Stimulated activated CD8-positive, alpha-beta memory T cell treated with anti-CD3 and anti-CD28 coated beads, Interleukin-12 subunit alpha, Interleukin-12 subunit beta, amount 100 ng/mL, for 24 hours (primary cell): ENCODE measurements around the gene ITGA3.
A peak's percentile ranks its signal among the peaks of the same experiment; 100 is the strongest.

Experiments used
- DNase-seq: peaks from one replicate; pipeline ENCODE4 v3.0.0-alpha.2; 2020; ENCODE audit errors: extremely low read depth

Gene ITGA3

DNA sequence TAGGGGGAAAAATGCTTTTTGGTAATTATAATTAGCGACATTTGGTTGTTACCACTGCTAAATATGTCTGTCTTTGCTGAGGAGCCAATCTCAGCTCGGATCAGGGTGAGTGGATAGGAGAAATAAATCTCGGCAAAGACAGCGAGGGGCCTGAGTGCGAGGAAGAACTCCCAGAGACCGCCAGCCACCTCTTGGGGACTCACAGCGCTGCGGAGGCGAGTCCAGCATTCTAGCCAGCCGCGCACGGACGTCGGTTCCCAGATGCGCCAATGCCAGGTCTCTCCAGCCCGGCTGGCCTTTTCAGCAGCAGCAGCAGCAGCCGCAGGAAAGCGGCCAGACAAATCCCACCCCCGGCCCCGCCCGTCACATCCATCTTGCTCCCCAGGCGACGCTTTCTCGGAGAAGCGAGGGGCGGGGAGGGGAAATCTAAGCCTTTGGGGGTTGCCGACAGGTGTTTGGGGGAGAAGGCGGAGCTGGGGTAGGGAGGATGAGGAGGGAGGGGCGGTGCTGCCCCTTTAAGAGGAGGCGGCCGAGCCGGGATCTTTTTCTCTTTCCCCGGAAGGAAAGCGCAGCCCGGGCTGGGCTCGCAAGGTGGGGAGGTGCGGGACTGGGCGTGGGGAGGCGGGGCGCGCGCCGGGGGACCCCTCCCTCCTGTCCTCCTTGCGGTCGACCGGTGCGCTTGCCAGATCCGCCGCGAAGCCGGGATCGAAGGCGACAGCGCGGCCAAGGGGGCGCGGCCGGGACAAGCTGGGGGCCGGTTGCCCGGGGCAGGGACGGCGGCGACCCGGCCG lies at the start of gene ITGA3:
ITGA3 (plus strand) TSS at position 685 of the 791 bp plus-strand sequence. CDS start 330 bp downstream, outside the sequence.
- no peak for DNase-seq

DNA sequence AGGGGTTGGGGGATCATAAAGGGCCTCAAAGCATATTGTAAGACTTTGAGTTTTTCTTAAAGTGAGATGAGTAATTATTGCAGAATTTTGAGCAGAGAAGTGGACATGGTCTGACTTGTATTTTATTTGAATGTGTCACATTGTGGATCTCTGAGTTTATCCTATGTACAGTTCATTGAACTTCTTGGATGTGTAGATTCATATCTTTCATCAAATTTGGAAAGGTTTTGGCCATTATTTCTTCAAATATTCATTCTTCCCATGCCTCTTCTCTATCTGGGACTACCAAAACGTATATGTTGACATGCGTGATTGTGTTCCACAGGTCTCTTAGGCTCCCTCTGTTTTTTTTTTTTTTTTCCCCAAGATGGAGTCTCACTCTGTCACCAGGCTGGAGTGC lies 46.6 kb upstream of the ITGA3 start:
- DNase-seq = no peak

DNA sequence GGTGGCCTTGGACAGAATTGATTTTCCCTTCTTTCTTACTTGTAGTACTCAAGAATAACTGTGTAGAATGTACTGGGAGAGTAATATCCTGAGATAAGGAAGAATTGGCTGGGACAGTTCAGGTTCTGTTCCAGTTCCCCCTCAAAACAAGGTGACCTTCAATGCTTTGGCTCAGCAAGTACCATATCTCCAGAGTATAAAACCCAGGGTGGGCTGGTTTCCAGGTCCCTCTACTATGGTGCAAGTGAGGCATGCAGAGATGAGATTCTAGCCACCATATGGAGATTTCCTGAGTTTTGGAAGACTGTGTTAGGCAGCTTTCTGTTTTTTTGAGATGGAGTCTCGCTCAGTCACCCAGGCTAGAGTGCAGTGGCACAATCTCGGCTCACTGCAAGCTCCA lies 42.8 kb upstream of the ITGA3 start:
- no peak for DNase-seq

DNA sequence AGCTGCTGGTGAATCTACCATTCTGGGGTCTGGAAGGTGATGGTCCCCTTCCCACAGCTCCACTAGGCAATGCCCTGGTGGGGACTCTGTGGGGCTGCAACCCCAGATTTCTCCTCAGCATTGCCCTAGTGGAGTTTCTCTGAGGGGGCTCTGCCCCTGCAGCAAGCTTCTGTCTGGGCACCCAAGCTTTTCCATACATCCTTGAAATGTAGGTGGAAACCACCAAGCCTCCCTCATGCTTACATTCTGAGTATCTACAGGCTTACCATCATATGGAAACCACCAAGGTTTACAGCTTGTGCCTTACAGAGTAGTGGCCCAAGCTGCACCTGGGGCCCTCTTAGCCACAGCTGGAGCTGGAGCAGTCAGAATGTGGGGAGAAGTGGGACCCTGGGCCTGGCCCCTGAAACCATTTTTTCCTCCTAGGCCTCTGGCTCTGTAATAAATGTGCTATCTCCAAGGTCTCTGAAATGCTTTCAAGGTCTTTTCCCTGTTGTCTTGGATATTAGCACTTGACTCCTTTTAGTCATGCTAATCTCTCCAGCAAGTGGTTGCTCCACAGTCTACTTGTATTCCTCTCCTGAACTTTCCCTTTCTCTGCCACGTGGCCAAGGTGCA lies 41.3 kb upstream of the ITGA3 start:
- DNase-seq = no peak

DNA sequence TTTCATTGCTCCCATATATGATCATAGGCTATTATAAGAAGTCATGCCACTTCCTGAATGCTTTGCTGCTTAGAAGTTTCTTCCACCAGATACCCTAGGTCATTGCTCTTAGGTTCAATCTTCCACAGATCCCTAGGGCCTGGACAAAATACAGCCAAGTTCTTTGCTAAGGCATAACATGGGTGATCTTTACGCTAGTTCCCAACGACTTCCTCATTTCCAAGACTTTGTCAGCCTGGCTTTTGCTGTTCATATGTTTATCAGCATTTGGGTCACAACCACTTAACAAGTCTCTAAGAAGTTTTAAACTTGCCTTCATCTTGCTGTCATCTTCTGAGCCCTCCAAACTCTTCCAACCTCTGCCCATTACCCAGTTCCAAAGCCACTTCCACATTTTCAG lies 40.8 kb upstream of the ITGA3 start:
- no peak for DNase-seq

DNA sequence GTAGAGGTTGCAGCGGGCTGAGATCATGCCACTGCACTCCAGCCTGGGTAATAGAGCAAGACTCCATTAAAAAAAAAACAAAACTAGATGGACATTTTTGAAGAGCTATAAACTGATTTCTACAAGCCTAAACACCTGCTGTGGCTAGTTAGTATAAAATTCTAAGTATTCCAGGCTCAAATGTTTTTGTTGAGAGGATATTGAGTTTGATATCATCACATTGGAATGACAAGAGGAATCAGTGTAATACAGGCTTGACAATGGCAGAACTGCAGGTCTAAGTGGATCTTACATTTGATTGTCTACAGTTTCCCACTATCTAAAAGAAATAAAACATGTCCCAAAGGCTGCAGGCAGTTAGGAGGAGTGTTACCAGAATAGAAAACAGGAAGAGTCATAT lies 37.0 kb upstream of the ITGA3 start:
- no peak for DNase-seq

DNA sequence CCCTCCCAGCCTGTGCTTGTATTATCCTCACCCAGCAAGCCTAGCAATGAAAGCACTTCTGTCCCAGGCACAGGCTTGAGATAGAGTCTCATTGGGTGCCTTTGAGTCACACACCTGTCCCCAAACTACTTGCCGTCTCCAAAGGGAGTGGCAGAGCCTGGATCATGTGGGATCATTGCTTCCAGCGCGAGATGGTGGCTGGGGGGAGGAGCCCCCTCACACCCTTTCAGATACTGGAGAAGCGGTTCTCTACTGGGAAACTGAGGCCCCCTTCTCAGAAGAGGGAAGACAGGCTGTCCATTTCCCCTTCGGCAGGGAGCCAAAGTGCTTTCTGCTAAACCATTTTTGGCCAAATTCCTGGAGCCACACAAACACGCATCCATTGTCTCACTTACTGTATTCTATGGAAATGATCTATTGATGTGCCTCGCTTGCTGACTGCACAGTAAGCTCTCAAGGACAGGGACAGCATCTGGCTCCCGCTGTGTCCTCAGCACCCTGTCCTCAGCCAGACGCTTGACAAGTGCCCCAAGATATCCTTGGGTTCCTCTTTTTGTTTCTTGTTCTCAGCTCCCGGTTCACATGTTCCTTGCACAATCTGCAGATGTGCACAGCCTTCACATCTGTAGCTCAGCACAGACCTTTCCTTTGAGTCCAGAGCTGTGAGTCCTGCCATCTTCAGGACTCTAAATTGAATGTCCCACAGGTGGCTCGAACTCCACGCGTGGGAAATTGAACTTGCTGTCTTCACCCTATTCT lies 34.9 kb upstream of the ITGA3 start:
- DNase-seq = no peak

DNA sequence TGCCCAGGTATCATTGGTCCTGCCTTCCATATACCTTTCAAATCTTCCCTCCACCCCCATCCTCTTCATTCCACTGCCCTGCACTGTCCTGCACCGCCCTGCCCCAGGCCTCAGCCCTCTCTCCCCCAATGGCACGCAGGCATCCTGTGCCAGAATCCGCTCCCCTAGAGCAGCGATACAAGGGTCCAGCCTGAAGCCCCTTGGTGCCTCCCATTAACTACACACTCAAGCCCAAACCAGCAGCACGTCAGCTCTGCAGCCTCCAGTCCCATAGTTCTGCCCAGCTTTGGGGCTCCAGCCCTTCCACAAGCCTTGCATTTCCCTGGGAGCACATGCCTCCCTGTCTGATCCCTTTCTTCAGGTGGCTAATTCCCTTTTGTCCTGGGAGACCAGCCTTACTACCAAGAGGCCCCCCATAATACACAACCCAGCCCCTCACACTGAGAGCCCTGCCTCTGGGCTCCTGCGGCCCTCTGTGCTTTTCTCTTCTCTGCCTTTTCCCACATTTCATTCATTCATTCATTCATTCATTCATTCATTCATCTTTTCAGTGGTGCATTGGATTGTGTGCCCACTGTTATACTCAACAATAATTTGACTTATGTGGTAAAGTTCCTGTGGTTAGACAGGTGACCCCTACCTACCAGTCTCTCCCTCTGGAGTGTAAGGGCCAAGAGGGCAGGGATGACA lies 34.1 kb upstream of the ITGA3 start:
- DNase-seq = no peak

DNA sequence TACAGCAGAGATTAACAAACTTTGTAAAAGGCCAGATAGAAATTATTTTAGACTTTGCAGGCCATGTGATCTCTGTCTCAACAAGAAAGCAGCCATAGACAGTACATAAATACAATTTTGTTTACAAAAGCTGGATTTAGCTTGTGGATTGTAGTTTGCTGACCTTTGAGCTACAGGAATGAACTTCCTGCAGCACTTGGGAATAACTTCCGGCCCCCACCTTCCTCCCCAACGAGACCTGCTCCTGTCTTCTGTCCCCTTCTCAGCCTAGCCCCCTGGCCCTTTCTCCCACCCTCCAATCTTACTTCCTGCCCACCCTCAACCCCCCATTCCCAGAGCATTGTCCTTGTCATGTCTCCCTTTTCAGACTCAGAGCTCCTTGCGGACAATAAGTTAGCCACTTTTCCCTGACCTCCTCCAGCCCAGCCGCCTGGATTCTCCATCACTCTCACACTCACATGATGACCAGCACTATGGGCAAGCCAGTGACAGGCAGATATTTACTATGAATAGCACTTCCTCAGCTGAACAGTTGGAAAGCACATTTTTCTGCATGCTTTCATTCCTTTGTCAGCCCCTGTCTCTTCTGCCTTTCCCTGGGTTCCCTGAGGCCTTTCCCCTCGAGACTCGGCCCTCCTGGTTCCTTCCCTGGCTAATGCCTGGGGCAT lies 33.3 kb upstream of the ITGA3 start:
- DNase-seq = no peak

DNA sequence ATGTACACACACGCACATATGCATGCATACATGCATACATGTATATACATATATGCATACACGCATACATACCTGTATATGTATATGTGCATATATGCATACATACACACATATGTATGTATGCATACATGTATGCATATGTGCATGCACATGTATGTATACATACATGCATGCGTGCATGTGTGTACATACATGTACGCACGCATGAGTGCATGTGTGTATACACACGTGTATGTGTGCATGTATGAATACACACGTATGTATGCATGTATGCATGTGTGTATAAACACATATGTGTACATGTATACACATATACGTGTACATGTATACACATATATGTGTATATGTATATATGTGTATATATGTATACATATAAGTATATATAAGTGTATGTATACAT lies 32.4 kb upstream of the ITGA3 start:
- DNase-seq = no peak

DNA sequence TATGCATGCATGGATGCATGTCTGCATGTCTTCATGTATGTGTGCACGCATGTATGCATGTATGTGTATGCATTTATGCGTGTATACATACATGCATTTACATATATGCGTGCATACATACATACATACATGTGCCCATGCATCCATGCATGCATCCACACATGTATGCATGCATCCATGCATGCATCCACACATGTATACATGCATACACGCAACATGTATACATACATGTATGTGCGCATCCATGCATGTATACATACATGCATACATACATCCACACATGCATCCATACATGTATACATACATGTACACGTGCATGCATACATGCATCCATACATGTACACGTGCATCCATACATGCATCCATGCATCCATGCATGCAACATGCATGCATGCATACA lies 31.1 kb upstream of the ITGA3 start:
- no peak for DNase-seq

DNA sequence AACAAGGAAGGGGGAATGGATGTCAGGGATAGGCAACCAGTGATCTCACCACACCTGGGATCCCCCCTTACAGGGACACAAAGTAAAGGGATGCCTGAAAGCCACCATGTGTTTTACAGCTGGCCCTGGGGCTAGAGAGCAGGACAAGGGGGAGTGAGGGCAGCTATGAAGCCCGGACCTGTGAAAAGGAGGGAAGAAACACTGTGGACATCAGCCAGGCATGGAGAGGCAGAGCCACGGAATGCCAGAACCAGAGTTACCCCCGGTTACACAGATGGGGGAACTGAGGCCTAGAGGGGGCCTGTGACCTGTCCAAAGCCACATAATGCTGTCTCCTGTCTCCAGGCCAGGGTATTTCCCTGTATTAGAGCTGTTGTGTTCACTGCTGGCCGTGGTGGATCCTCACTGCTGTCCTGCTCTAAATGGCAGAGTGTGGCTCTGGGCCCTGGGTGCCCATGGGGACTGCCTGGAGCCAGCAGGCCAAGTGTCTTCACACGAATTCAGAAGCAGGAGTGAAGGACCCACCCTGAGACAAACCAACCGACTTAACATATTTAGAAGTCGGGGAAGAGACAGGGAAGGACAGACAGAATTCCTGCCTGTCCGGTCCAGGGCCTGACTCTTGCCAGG lies 29.7 kb upstream of the ITGA3 start:
- DNase-seq = no peak

DNA sequence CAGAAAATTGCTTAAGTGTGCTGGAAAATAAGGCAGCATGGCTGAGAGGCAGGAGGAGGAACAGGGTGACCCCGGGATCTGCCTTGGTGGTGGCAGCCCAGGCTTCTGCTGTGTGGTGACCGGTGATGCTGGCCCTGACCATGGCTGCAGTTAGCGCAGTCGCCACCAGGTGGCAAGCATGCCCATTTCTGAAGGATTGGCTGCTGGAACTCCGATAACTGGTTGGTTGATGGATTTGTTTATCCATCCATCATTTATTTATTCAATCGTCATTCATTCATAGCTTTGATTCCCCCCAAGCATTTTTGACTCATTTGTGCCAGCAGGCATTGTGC lies 29.1 kb upstream of the ITGA3 start:
- DNase-seq = peak; percentile 30

DNA sequence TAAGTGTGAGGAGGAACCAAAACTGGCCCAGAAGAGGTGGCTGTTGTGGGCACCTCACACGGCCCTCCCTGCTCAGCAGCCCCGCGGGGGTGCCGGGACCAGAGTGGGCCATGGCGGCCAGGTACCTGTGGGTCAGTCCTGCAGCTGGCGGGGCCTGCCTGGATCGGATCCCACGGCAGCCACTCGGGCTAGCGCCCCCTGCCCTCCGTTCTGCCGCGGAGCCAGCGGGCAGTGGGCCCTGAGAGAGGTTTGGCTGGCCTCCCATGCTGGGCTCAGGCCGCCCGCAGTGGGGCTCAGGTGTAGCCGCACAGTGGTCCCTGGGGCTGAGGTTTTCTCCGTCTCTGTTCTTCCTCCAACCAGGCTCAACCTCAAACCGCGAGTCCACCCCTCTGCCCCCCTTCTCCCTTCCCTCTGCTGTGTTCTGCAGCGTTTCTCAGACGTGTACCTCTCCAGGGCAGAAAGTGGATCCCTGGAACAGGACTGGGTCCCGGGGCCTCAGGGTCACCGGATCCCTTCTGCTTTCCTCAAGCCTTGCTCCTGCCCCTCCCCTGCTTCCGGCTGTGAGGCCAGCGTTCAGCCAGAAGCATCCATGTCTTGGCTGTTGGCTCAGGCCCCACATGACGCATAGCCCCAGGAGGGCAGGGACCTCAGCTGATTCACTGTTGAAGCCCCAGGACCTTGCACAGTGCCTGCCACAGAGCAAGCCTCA lies 28.6 kb upstream of the ITGA3 start:
- DNase-seq = no peak

DNA sequence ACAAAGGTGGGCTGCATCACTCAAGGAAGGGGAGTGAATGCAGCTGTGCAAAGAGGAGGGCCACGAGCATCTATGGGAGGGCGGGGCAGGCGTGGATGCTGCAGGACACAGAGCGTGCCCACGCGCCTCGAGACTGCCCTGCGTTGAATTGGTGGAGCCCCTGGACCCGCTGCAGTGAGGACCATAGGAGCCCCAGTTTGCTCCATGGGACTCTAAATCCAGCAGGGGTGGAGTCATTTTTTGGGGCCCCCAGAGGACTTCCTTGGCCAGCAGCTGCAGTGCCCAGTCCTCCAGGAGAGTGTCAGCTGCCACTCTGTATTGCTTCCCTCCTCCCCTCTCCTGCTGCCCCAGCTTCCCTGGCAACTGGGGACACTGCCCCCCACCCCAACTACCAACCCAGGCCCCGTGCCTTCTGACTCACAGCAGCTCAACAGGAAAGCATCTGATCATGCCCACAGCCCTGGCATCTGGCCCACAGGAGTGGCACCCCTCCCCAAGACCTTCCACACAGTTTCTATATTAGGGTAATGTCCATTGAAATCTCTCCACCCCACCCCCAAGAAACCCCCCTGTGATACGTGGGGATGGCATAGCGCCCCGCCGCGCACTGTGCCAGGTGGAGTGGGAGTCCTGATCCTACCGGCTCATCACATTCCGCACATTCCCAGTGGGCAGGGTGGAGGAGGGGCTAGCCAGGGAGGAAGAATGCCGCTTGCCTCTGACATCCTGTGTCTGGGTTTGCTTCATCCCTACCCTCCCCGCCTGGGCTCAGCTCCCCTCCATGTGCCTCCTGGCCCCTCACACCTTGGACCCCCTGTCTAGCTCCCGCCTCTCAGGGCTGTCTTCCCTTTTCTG lies 27.8 kb upstream of the ITGA3 start:
- DNase-seq = no peak

DNA sequence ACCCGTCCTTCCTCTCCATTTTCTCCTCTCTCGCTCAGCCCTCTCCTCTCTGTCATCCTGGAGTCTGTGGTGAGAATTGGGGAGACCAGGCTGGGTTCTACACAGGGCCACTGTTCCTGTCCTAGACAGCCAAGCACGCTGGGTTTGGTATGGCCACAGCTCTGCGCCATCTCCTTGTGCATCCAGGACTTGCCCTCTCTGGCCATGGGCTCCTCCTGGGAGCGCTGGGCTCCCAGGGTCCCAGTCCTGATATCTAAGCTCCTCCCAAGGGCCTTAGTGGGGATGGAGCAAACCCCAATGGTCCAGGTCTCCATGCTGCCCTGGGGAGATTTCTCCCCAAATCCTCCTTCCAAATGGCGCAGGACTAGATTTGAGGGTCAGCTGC lies 27.2 kb upstream of the ITGA3 start:
- no peak for DNase-seq

DNA sequence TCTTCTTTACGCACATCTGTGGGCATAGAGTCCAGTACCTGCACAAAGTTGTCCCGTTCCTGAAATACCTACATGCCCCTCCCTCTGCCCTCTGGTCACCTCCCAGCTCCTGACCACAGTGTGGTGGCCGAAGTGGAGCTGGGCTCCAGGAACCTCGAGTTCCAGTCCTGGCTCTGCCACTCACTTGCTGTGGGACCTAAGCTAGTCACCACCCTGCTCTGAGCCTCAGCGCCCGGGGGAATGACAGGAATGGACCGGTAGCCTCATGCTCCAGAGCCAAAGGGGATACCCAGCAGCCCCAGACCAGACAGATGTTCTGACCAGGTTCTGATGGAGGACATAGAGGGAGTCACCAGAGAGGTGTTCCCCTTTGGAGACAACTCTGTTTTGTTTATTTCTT lies 26.7 kb upstream of the ITGA3 start:
- no peak for DNase-seq

DNA sequence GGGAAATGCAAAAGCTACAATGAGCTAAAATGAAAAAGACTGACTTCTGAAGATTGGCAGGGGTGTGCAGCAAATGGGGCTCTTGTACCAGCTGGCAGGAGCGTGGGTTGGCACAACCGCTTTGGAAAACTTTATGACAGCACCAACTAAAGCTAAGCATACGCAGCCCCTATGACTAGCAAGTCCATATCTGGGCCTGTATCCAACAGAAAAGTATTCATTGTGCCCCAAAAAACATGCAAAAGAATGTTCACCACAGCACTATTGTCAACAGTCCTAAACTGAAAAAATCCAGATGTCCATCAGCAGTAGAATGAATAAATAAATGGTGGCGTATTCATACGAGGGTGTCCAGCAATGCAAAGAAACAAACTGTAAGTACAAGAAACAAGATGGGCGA lies 22.6 kb upstream of the ITGA3 start:
- DNase-seq = no peak

DNA sequence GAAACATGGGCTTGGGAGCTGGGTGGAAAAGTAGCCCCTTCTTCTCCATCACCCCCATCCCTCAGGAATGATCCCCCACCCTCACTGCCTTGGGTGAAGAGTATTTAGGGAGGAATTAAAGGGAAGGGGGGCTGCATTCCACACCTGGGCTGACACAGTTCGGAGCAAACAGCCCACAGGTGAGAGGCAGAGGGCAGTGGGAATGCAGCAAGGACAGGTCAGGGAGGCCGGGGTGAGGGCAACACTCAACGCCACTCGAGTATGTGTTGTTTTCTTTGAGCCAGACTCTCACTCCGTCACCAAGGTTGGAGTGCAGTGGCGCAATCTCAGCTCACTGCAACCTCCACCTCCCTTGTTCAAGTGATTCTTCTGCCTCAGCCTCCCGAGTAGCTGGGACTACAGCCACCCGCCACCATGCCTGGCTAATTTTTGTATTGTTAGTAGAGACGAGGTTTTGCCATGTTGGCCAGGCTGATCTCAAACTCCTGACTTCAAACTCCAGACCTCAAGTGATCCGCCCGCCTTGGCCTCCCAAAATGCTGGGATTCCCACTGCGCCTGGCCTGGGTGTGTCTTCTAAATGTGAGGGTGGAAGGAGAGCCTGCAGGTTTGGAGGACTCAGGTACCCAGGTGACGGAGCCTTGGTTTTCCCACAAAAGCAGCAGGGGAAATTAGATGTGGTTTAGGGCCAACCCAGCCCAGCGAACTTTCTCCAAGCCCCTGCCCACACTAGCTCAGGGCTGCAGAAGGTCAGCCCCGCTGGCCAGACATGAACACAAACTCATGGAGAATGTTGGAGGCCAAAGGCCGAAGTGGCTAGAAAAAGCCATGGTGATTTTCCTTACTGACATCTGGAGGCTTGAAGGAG lies 21.2 kb upstream of the ITGA3 start:
- no peak for DNase-seq
